Fibroblast of mammary gland (primary cell): ENCODE measurements around the gene PIP4K2A.
A peak's percentile ranks its signal among the peaks of the same experiment; 100 is the strongest.
"Not testable (repeated sequence)": the region's sequence is repeated elsewhere in the genome, so short reads cannot be mapped to it uniquely, and the experiment has no call there.

Source experiments
- DNase-seq: peaks from one replicate; pipeline ENCODE4 v3.0.0-alpha.2; 2010; ENCODE audit warnings: low read depth
- H3K4me3 ChIP-seq: 2 replicates; pipeline ENCODE4 v1.5.1; 2011; ENCODE audit warnings: low read depth, mild to moderate bottlenecking, low read length, moderate library complexity; ENCODE audit not compliant: control insufficient read depth
- CTCF ChIP-seq: conservative IDR thresholded peaks from 2 replicates; pipeline ENCODE4 v1.5.1; 2011; ENCODE audit warnings: low read depth, low read length, inconsistent platforms; ENCODE audit not compliant: control insufficient read depth, insufficient read depth

The PIP4K2A gene

GRCh38 chr10:22720667-22721066 lies 6.3 kb upstream of the PIP4K2A start:
- H3K4me3 ChIP-seq, result no peak overlapping the region
- no peak for DNase-seq
- TF ChIP-seq CTCF, result no peak

GRCh38 chr10:22719406-22720042 lies 5.1 kb upstream of the PIP4K2A start:
- no peak for DNase-seq
- TF ChIP-seq CTCF, result no peak
- no peak overlapping the region for H3K4me3 ChIP-seq

- DNase-seq, result peak; percentile 11
- H3K4me3 ChIP-seq, result not testable (repeated sequence)
These were observed 4.3 kb upstream of the PIP4K2A start for GRCh38 chr10:22718659-22719058.

- no peak for DNase-seq
- H3K4me3 ChIP-seq, result no peak overlapping the region
- TF ChIP-seq CTCF, result no peak
These were observed 3.4 kb upstream of the PIP4K2A start for GRCh38 chr10:22717728-22718127.

- TF ChIP-seq CTCF, result no peak
- DNase-seq, result no peak
- H3K4me3 ChIP-seq, result no peak overlapping the region
These were observed 2.6 kb upstream of the PIP4K2A start for GRCh38 chr10:22716943-22717342.

GRCh38 chr10:22715290-22715625 lies 880 bp upstream of the PIP4K2A start:
- H3K4me3 ChIP-seq, result no peak overlapping the region
- DNase-seq, result no peak
- no peak for TF ChIP-seq CTCF

- TF ChIP-seq CTCF, result no peak
- peak overlapping the region; percentile 82 for H3K4me3 ChIP-seq
- DNase-seq, result peak; percentile 16
These were observed 412 bp downstream of the PIP4K2A start for GRCh38 chr10:22713853-22714478.
